HG03439 (cell line): ENCODE results near the gene ENSA.
"Not testable (repeated sequence)": the region's sequence is repeated elsewhere in the genome, so short reads cannot be mapped to it uniquely, and the experiment has no call there.

Source experiments
- ATAC-seq: cut with Tn5 transposase; IDR thresholded peaks from one replicate; pipeline ENCODE4 v1.9.1; 2021; ENCODE audit warnings: mild to moderate bottlenecking, moderate library complexity; ENCODE audit not compliant: unreplicated experiment

Gene ENSA, protein sequence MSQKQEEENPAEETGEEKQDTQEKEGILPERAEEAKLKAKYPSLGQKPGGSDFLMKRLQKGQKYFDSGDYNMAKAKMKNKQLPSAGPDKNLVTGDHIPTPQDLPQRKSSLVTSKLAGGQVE

DNA sequence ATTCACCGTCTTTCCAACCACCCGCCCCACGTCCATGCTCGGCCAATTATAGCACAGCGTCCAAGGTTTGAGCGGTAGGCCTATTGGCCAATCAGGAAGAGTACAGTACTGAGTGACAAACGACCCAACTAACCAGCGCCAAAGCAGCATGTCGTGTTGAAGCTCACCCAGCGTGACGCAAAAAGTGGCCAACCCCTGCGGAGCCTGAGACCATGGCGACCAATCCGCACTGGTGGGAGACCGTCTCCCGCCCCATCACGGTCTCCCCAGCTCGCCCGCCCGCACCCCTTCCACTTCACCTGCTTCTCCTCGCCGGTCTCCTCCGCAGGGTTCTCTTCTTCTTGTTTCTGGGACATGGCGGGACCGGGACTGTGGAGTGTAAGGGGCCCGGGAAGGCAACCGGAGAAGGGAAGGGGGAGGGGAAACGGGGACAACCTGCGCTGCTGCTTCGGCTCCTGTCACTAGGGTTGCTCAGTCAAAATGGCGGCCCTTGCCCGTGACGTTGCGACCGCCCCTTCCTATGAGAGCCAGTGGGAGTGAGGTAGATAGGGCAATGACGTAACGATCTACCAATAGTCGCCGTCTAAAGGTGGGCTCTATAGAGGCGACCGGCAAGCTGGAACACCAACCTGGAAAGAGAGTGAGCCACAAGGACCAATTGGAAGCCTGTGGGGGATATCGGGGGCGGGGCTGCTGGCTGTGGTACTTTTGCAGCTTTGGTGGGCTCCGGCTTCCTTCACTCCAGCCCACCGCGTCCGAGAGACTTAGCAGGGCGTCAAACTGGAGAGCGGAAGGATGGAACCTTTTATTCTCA, at the start of gene ENSA:
Gene ENSA, minus strand, starts transcription at position 498 of the 814 bp plus-strand sequence. Its CDS starts 142 bp downstream, at position 356.
- peak; percentile 94 for ATAC-seq

DNA sequence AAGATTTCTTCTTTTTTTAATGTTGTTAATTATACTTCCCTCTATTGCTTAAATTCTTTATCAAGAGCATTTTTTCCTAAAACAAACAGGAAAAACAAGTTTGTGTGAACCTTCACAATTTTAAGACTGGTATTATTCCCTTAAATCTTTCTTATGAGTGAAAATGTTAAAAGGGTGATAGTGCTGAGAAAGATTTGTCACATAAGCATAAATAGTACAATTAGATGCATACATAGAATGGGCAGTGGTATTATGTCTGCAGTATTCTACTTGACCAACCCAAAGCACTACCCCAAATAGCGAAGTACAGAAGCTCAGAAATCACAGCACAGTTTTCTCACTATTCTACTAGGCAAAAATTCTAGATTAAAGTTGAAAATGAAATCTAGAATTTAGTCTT, 49.6 kb upstream of the ENSA start:
- ATAC-seq, result no peak

DNA sequence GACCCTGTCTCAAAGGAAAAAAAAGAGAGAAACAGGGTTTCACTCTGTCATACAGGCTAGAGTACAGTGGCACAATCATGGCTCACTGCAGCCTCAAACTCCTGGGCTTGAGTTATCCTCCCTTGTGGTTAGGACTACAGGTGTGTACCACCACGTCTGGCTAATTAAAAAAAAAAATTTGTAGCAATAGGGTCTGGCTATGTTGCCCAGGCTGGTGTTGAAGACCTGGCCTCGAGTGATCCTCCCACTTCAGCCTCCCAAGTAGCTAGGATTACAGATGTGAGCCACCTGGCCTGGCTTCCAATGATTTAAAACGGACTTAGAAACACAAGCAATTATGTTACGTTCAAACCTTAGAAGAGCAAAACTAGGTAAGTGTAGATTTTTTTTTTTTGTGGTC, 45.5 kb upstream of the ENSA start:
- ATAC-seq, result no peak

DNA sequence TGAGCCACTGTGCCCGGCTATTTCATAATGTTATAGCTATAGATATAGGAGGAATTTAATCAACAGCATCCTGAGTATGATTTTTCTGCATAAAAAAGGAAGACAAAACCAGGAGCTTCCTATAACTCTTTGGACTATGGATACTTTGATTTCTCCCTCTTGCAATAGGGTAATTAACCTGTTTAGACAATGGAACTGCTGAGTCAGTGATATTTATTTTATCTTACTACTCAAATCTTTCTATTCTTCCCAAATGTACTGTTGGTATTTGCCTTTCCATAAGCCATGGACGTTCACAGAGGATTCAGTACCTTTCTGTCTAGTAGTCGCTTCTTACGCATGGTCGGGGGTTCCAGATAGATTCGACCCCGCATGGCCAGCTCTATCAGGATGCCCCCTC, 33.9 kb upstream of the ENSA start:
- ATAC-seq, result no peak

DNA sequence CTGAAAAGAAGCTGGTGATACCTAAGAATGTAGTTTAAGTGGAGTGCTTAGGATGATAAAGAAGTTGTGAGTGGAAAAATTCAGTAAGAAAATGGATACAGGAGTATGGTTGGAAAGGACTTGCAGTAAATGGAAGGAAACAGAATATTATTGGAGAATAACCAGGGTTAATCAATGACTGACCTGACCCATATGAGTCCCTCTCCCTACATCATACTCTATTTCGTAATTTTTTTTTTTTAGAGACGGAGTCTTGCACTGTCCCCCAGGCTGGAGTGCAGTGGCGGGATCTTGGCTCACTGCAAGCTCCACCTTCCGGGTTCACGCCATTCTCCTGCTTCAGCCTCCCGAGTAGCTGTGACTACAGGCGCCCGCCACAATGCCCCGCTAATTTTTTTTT, 33.4 kb upstream of the ENSA start:
- no peak for ATAC-seq

DNA sequence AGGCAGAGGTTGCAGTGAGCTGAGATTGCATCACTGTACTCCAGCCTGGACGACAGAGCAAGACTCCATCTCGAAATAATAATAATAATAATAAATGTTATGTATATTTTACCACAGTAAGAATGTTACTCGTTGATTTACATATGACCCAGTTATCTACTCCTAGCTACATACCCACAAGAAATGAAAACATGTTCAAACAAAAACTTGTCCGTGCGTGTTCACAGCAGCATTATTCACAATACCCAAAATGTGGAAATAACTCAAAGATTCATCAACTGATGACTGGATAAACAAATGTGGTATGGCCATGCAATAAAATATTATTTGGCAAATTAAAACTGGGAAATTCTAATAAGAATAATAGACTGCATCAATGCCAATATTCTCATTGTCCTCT, 31.7 kb upstream of the ENSA start:
- no peak for ATAC-seq

DNA sequence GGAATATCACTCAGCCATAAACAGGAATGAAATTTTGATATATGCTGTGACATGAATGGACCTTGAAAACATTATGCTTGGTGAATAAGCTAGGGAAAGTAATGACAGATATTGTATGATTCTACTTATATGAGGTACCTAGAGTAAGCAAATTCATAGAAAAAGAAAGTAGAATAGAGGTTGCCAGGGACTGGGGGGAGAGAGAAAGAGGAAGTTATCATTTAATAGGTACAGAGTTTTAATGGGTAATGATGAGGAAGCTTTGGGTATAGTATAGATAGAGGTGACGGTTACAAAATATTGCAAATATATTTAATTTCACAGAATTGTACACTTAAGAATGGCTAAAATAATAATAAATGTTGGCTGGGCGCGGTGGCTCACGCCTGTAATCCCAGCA, 31.2 kb upstream of the ENSA start:
- ATAC-seq, result no peak

DNA sequence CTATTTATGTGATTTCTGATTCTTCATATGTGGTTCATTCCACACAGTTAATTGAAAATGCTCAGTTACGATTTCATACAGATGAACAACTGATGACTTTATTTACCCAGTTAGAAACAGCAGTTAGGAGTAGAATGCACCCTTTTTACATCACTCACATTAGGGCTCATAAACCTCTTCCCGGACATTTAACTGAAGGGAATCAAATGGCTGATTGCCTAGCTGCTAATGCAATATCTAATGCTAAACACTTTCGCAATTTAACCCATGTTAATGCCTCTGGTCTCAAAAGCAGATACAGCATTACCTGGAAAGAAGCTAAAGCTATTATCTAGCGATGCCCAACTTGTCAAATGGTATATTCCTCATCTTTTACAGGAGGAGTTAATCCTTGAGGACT, 27.7 kb upstream of the ENSA start:
- not testable (repeated sequence) for ATAC-seq

DNA sequence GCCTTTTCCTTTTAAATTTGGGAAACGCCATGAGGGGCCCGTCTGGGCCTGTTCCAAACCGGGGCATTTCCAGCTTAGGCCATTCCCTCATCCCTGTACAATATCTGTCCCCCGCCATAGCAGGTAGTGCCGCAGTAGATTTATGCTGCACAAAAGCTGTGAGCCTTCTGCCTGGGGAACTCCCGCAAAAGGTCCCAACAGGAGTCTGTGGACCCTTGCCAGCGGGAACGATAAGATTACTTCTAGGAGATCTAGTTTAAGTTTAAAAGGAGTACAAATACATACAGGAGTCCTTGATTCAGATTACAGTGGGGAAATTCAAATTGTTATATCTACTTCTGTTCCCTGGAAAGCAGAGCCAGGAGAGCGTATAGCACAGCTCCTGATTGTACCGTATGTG, 25.2 kb upstream of the ENSA start:
- not testable (repeated sequence) for ATAC-seq

DNA sequence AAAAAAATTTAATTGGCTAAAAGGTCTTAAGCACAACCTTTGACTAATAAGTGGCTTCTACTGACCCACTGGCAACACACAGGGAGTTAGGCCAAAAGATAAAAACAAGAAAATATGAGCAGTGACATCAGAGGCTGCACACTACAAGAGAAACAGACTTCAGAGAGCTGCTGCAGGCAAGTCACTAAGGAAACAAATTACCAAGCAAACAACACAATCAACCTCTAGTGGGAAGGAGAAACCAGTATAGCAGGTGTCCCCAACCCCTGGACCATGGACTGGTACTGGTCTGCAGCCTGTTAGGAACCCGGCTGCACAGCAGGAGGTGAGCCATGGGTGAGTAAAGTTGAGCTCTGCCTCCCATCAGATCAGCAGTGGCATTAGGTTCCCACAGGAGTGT, 20.8 kb upstream of the ENSA start:
- no peak for ATAC-seq

DNA sequence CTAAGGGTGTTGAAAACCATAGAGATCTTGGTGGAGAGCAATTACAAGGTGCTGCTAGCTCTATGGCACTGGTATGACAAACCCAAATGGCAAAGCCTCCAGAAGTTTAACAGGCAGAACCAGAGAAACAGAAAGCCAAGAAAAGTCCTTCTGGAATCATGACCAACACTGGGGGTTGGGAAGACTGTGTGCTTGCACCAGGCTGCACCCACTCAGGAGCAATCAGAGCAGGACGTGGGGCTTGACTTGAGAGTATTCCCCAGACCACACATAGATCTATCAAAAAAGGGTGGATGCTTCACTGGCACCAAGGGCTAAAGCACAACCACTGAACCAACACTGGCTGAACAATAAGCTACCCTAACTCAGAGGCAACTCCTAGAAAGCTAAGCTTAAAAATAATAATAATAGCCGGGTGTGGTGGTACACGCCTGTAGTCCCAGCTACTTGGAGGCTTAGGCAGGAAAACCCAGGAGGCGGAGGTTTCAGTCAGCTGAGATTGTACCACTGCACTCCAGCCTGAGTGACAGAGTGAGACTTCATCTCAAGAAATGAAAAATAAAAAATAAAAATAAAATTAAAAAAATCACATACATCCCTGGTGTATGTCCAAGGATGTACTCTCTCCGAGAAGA, 20.1 kb upstream of the ENSA start:
- ATAC-seq, result no peak

DNA sequence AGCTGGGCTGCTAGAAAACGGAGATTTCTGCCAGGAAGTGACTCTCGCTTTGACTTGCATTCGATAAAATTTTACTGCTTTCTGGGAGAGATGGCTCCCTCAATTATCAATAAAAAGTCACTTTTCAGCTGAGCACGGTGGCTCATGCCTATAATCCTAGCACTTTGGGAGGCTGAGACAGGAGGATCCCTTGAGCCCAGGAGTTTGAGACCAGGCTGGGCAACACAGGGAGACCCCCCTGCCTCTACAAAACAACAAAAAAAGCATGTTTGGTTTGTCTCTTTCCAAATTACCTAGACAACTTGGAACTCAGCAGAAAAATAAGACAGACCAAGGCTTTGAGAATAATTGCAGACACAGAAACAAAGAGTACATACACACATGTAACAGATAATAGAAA, 12.9 kb upstream of the ENSA start:
- ATAC-seq, result no peak

DNA sequence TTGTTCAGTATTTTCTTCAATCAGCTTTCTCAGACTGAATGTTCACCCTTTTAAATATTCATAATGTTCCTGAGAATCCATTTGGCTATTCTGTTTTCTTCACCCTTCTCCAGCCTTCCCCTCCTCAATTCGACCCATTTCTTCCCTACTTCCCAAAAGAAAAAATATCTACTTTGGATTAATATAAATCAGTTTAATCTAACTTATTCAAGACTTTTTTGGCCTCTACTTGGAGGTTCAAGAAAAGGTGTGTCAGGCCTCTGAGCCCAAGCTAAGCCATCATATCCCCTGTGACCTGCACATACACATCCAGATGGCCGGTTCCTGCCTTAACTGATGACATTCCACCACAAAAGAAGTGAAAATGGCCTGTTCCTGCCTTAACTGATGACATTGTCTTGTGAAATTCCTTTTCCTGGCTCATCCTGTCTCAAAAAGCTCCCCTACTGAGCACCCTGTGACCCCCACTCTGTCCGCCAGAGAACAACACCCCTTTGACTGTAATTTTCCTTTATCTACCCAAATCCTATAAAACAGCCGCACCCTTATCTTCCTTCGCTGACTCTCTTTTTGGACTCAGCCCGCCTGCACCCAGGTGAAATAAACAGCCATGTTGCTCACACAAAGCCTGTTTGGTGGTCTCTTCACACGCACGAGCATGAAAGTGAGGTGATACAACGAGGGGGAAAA, 11.9 kb upstream of the ENSA start:
- ATAC-seq, result not testable (repeated sequence)

DNA sequence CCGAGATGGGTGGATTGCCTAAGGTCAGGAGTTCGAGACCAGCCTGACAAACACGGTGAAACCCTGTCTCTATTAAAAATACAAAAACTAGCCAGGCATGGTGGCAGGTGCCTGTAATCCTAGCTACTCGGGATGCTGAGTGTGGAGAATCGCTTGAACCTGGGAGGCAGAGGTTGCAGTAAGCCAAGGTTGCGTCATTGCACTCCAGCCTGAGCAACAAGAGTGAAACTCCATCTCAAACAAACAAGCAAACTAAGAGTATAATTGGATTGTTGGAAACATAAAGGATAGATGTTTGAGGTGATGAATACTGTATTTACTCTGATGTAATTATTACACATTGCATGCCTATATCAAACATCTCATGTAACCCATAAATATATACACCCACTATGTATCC, 9.0 kb upstream of the ENSA start:
- ATAC-seq, result not testable (repeated sequence)

DNA sequence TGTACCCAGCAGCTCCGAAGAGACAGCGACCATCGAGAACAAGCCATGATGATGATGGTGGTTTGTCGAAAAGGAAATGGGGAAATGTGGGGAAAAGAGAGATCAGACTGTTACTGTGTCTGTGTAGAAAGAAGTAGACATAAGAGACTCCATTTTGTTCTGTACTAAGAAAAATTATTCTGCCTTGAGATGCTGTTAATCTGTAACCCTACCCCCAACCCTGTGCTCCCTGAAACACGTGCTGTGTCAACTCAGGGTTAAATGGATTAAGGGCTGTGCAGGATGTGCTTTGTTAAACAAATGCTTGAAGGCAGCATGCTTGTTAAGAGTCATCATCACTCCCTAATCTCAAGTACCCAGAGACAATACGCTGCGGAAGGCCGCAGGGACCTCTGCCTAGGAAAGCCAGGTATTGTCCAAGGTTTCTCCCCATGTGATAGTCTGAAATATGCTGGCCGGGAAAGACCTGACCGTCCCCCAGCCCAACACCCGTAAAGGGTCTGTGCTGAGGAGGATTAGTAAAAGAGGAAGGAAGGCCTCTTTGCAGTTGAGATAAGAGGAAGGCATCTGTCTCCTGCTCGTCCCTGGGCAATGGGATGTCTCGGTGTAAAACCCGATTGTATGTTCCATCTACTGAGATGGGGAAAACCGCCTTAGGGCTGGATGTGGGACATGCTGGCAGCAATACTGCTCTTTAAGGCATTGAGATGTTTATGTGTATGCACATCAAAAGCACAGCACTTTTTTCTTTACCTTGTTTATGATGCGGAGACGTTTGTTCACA, 5.6 kb upstream of the ENSA start:
- ATAC-seq, result not testable (repeated sequence)

DNA sequence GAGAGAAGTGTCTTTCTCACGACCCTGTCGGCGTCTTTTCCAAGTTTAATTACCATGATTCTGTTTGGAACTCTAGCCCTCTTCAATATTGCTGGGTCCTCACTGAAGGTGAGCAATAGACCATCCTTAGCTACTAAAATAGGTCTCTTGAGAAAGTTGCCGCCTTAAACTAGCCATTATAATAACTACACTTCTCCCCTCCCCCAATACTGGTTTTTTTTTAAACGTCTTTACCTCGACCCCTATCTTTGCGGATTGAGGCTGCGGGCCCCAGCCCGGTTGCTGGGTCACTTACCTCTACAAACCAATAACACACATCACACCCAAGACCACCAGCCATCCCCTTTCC, 672 bp downstream of the ENSA start:
- ATAC-seq, result no peak

DNA sequence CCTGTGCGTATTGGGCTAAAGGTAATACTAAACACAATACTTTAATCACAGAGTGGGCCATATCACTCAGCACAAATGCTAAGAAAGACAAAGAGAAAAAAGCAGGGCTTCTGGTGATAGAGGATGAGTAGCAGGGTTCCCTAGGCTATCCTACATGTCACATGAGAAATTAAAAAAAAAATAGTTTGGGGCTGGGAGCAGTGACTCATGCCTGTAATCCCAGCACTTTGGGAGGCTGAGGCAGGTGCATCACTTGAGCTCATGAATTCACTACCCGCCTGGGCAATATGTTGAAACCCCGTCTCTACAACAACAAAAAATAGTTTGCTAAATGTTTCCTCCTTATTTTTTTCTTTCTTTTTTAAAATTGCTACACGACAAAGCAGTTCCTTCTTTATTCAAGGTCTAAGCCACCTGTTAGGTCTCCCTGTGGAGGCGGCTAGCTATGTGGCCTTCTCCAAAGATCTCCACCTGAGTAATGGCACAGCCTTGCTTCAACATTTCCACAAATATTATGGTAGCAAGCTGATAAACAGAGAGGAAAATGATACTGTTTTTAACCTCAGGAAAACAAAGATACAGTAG, 1.5 kb downstream of the ENSA start:
- ATAC-seq, result no peak

DNA sequence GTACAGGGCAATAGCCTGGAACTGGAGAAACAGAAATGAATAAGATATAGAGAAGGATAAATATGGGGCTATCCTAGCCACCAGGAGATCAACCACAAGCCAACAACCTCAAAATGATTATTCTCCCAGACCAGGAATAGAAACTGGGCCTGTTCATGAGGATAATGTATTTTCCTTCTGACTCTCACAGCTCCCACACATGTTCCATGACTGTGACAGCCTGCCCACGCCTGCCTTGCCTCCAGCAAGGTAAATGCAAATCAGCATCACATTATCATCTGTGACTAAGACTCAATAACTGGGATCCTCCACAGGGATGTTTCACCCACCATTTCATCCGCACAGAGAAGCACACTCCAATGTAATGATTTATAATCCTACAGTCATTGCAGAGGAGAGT, 3.3 kb downstream of the ENSA start:
- ATAC-seq, result no peak

DNA sequence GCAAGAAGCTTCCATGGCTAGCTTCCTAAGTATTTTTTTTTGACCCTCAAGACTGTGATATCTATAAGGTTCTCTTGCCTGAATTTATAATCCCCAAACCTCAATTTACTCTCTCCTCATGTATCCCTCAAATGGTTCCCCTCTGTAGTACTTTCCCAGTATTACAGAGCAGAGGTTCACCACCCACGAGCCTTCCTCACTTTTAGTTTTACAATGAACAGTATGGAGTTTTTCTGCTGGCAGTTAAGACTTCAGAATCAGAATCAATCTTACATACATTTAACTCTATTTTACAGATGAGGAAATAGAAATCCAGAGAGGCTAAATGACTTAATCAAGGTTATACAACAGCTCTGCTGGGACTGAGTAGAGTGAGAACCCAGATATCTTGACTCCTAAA, 4.9 kb downstream of the ENSA start:
- not testable (repeated sequence) for ATAC-seq

DNA sequence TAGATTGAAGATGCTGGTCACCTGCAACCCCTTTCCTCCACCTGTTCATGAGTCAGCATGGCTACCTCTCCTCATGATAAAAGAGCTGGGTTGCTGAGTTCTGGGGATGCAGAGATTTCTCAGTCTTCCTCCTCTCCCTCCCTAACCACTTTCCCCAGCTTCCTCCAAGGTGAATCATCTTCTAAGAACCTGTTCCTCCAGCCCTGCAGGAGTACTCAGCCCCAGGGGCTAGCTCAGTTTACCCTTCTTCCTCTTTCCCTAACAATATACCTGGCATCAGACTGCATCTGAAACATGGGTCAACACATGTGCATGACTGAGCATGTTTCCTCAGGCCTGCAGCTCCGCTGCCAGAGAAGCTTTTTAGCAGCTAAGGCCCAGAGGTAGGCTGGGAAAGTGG, 5.3 kb downstream of the ENSA start:
- ATAC-seq, result not testable (repeated sequence)
